ENCODE results near the gene RTN4R.
"Not testable (repeated sequence)": the region's sequence is repeated elsewhere in the genome, so short reads cannot be mapped to it uniquely, and the experiment has no call there.

RTN4R gene

GRCh38 chr22:20277936-20278635 is 10.0 kb upstream of the RTN4R start:
- not testable (repeated sequence) for H3K4me2 ChIP-seq (ENCODE audit: low read length); H3K4me1 ChIP-seq; H3K27ac ChIP-seq; H3K27me3 ChIP-seq (ENCODE audit: control insufficient read depth, insufficient read depth, low read length); H3K9ac ChIP-seq; H3K79me2 ChIP-seq; H2AFZ ChIP-seq; H3K36me3 ChIP-seq (ENCODE audit: control insufficient read depth, insufficient read depth, low read length); H3K4me3 ChIP-seq (ENCODE audit: low read depth, low read length); H3K9me3 ChIP-seq (ENCODE audit: control insufficient read depth, low read length)

- Histone ChIP-seq H3K27me3 (ENCODE audit: control insufficient read depth, insufficient read depth, low read length) (no peaks in the 10 kb centered on the region), H3K4me2 (ENCODE audit: low read length) (no peak overlapping the region), H3K36me3 (ENCODE audit: control insufficient read depth, insufficient read depth, low read length) (no peaks in the 10 kb centered on the region), H3K27ac (no peak overlapping the region), H3K4me1 (no peaks in the 10 kb centered on the region), H3K9ac (no peak overlapping the region), H2AFZ (no peak overlapping the region), H3K9me3 (ENCODE audit: control insufficient read depth, low read length) (no peaks in the 10 kb centered on the region), H3K79me2 (no peaks in the 10 kb centered on the region), H3K4me3 (ENCODE audit: low read depth, low read length) (no peak overlapping the region)
- no peak for TF ChIP-seq CTCF (IDR thresholded peaks at IDR 0.05)
Measured at GRCh38 chr22:20276468-20276867, 8.3 kb upstream of the RTN4R start.

GRCh38 chr22:20275836-20276235 is 7.7 kb upstream of the RTN4R start:
- H3K9me3 ChIP-seq (ENCODE audit: control insufficient read depth, low read length): no peaks in the 10 kb centered on the region
- H3K4me1 ChIP-seq: no peaks in the 10 kb centered on the region
- H3K36me3 ChIP-seq (ENCODE audit: control insufficient read depth, insufficient read depth, low read length): no peaks in the 10 kb centered on the region
- no peak overlapping the region for H3K9ac ChIP-seq
- no peak overlapping the region for H3K4me3 ChIP-seq (ENCODE audit: low read depth, low read length)
- H3K79me2 ChIP-seq: no peaks in the 10 kb centered on the region
- no peak overlapping the region for H3K27ac ChIP-seq
- no peak overlapping the region for H3K4me2 ChIP-seq (ENCODE audit: low read length)
- TF ChIP-seq CTCF (IDR thresholded peaks at IDR 0.05): no peak
- H2AFZ ChIP-seq: no peak overlapping the region
- H3K27me3 ChIP-seq (ENCODE audit: control insufficient read depth, insufficient read depth, low read length): no peaks in the 10 kb centered on the region

GRCh38 chr22:20275325-20275724 is 7.2 kb upstream of the RTN4R start:
- not testable (repeated sequence) for H3K4me3 ChIP-seq (ENCODE audit: low read depth, low read length); H3K9ac ChIP-seq; H3K4me2 ChIP-seq (ENCODE audit: low read length); H2AFZ ChIP-seq; H3K79me2 ChIP-seq; H3K36me3 ChIP-seq (ENCODE audit: control insufficient read depth, insufficient read depth, low read length); H3K27me3 ChIP-seq (ENCODE audit: control insufficient read depth, insufficient read depth, low read length); H3K27ac ChIP-seq; H3K4me1 ChIP-seq; H3K9me3 ChIP-seq (ENCODE audit: control insufficient read depth, low read length)

- H3K9ac ChIP-seq; H3K27ac ChIP-seq; H3K27me3 ChIP-seq (ENCODE audit: control insufficient read depth, insufficient read depth, low read length); H3K36me3 ChIP-seq (ENCODE audit: control insufficient read depth, insufficient read depth, low read length); H2AFZ ChIP-seq; H3K4me2 ChIP-seq (ENCODE audit: low read length); H3K9me3 ChIP-seq (ENCODE audit: control insufficient read depth, low read length); H3K79me2 ChIP-seq; H3K4me1 ChIP-seq; H3K4me3 ChIP-seq (ENCODE audit: low read depth, low read length): not testable (repeated sequence)
Measured at GRCh38 chr22:20274374-20274773, 6.3 kb upstream of the RTN4R start.

GRCh38 chr22:20273758-20274181 is 5.7 kb upstream of the RTN4R start:
- TF ChIP-seq CTCF (IDR thresholded peaks at IDR 0.05): no peak
- Histone ChIP-seq H2AFZ (no peak overlapping the region), H3K4me2 (ENCODE audit: low read length) (no peak overlapping the region), H3K79me2 (no peaks in the 10 kb centered on the region), H3K9me3 (ENCODE audit: control insufficient read depth, low read length) (no peaks in the 10 kb centered on the region), H3K36me3 (ENCODE audit: control insufficient read depth, insufficient read depth, low read length) (no peaks in the 10 kb centered on the region), H3K9ac (no peak overlapping the region), H3K4me1 (no peaks in the 10 kb centered on the region), H3K27me3 (ENCODE audit: control insufficient read depth, insufficient read depth, low read length) (no peaks in the 10 kb centered on the region), H3K4me3 (ENCODE audit: low read depth, low read length) (no peak overlapping the region), H3K27ac (no peak overlapping the region)

Measured in parathyroid adenoma (tissue), 2 donors.